HepG2 (cell line): ENCODE results near the gene ARL8A. TPM values are rescaled to one million over a fixed set of nuclear protein-coding genes. Genes with fewer than 3 reads are reported as not detected.
A peak's percentile ranks its signal among the peaks of the same experiment; 100 is the strongest.

Experiments
- ATAC-seq: fragments of 200-7000 bp; cut with Tn5 transposase; 3 replicates; pipeline ENCODE4 v1.9.1; 2020; ENCODE audit warnings: mild to moderate bottlenecking, moderate library complexity
- BruUV-seq: library from RNA; stranded (reverse); fragments of 400-500 nt; replicated peaks from 2 replicates; lab custom pipeline; 2021; lab: Mats Ljungman, UMichigan
- CTCF ChIA-PET: fragments of 300-600 bp; formaldehyde crosslinking; extraction: SDS; loops from one replicate; lab custom pipeline; 2021; ENCODE audit warnings: low total read pairs, inconsistent platforms, low intra/inter-chr PET ratio; lab: Yijun Ruan, JAX
- POLR2A ChIA-PET: fragments of 350-600 bp; sonication (Branson Sonifier 250); formaldehyde crosslinking; loops from one replicate; lab custom pipeline; 2020; ENCODE audit warnings: antibody characterized with exemption, inconsistent platforms; lab: Yijun Ruan, JAX
- DNase-seq: peaks from one replicate; pipeline ENCODE4 v3.0.0-alpha.2; 2015; ENCODE audit warnings: low spot score
- FAIRE-seq: peaks from 3 replicates; lab custom pipeline; 2011; peaks lifted over from hg19 to GRCh38; lab: Jason Lieb, UNC
- H2AFZ ChIP-seq: one replicate; pipeline ENCODE4 v1.6.1; 2011; ENCODE audit warnings: low read length, inconsistent platforms
- H3K27ac ChIP-seq: fragments of 300-600 bp; 3 replicates; pipeline ENCODE4 v1.8.0; 2011; ENCODE audit warnings: mixed run types, mild to moderate bottlenecking, mixed read lengths, low read length, inconsistent platforms; ENCODE audit not compliant: insufficient read depth; ENCODE audit errors: extremely low read length
- H3K27me3 ChIP-seq, 2 experiments: fragments of 200-600 bp in 1 of 2; 2 replicates in 1 of 2; 3 replicates in 1 of 2; pipeline versions ENCODE4 v1.6.0 to v1.8.0; 2011; ENCODE audit warnings: low read length in 2 of 2, mild to moderate bottlenecking in 2 of 2, moderate library complexity in 2 of 2, inconsistent platforms in 1 of 2; ENCODE audit not compliant: insufficient read depth in 2 of 2, control insufficient read depth in 1 of 2
- H3K36me3 ChIP-seq, 2 experiments: fragments of 200-600 bp in 1 of 2; replicated peaks in 1 of 2; 2 replicates in 1 of 2; 3 replicates in 1 of 2; pipeline versions ENCODE4 v1.5.1 to v1.8.0; 2011; ENCODE audit warnings: low read length in 2 of 2, inconsistent platforms in 1 of 2; ENCODE audit not compliant: insufficient read depth in 2 of 2, control insufficient read depth in 1 of 2
- H3K4me1 ChIP-seq: 2 replicates; pipeline ENCODE4 v1.5.1; 2012; ENCODE audit warnings: low read length, inconsistent platforms; ENCODE audit not compliant: insufficient read depth
- H3K4me2 ChIP-seq: 2 replicates; pipeline ENCODE4 v1.6.0; 2011; ENCODE audit warnings: low read depth, low read length, inconsistent platforms
- H3K4me3 ChIP-seq, 3 experiments: fragments of 200-600 bp in 1 of 3; sonication (generic), shearing (Covaris generic) in 1 of 3; replicated peaks in 1 of 3; 2 replicates each; pipeline ENCODE4 v1.5.1; 2011 to 2016; ENCODE audit warnings: low read length in 3 of 3, inconsistent platforms in 2 of 3, low read depth in 2 of 3, mild to moderate bottlenecking in 2 of 3, control low read depth in 1 of 3, mixed read lengths in 1 of 3; ENCODE audit not compliant: insufficient read depth in 1 of 3
- H3K79me2 ChIP-seq: one replicate; pipeline ENCODE4 v1.6.1; 2011; ENCODE audit warnings: low read length, inconsistent platforms; ENCODE audit not compliant: insufficient read depth
- H3K9ac ChIP-seq: 2 replicates; pipeline ENCODE4 v1.6.0; 2011; ENCODE audit warnings: mild to moderate bottlenecking, low read depth, low read length, inconsistent platforms; ENCODE audit not compliant: insufficient read depth
- H3K9me3 ChIP-seq: 2 replicates; pipeline ENCODE4 v1.5.1; 2012; ENCODE audit warnings: mild to moderate bottlenecking, low read length
- H4K20me1 ChIP-seq: 2 replicates; pipeline ENCODE4 v1.6.0; 2011; ENCODE audit warnings: inconsistent platforms, mild to moderate bottlenecking, low read length, moderate library complexity; ENCODE audit not compliant: insufficient read depth
- CBX1 ChIP-seq: IDR thresholded peaks from one replicate; pipeline ENCODE4 v1.6.1; 2016; ENCODE audit warnings: antibody characterized with exemption, low read depth
- CHD2 ChIP-seq: IDR thresholded peaks from 2 replicates; pipeline ENCODE4 v1.6.1; 2011; ENCODE audit warnings: low read depth, low read length, improper control_type of control experiment
- DR1 ChIP-seq: sonication (generic); formaldehyde crosslinking; IDR thresholded peaks from 2 replicates; pipeline ENCODE4 v1.8.0; 2021; ENCODE audit warnings: mild to moderate bottlenecking, missing genetic modification reagents, inconsistent platforms
- HNRNPH1 ChIP-seq: fragments of 200-400 bp; formaldehyde crosslinking; optimal IDR thresholded peaks from 2 replicates; pipeline ENCODE3; 2017; ENCODE audit warnings: mild to moderate bottlenecking, low read depth, low read length
- HOXA5 ChIP-seq: sonication (generic); formaldehyde crosslinking; IDR thresholded peaks from 2 replicates; pipeline ENCODE4 v1.4.0; 2020; ENCODE audit warnings: missing genetic modification reagents
- NFYB ChIP-seq: sonication (generic); formaldehyde crosslinking; IDR thresholded peaks from 2 replicates; pipeline ENCODE4 v1.4.0; 2020; ENCODE audit warnings: missing genetic modification reagents
- NRL ChIP-seq: sonication (generic); formaldehyde crosslinking; IDR thresholded peaks from 2 replicates; pipeline ENCODE4 v1.5.0; 2020; ENCODE audit warnings: missing genetic modification reagents, mild to moderate bottlenecking, moderate library complexity, borderline replicate concordance
- PCBP1 ChIP-seq: fragments of 200-400 bp; formaldehyde crosslinking; IDR thresholded peaks from 2 replicates; pipeline ENCODE4 v1.6.1; 2017; ENCODE audit warnings: mild to moderate bottlenecking, low read depth, low read length, borderline replicate concordance
- PHF8 ChIP-seq: sonication (generic); formaldehyde crosslinking; IDR thresholded peaks from 2 replicates; pipeline ENCODE4 v1.5.0; 2020; ENCODE audit warnings: missing genetic modification reagents
- REXO4 ChIP-seq: sonication (generic); formaldehyde crosslinking; IDR thresholded peaks from 2 replicates; pipeline ENCODE4 v1.8.0; 2022; ENCODE audit warnings: missing genetic modification reagents, mild to moderate bottlenecking, borderline replicate concordance
- RXRB ChIP-seq: IDR thresholded peaks from 2 replicates; pipeline ENCODE4 v1.6.1; 2016; ENCODE audit warnings: borderline replicate concordance, missing genetic modification reagents, missing compliant biosample characterization
- SP140L ChIP-seq: sonication (generic); formaldehyde crosslinking; IDR thresholded peaks from 2 replicates; pipeline ENCODE4 v1.4.0; 2020; ENCODE audit warnings: missing genetic modification reagents, borderline replicate concordance
- SP2 ChIP-seq: sonication (generic); formaldehyde crosslinking; IDR thresholded peaks from 2 replicates; pipeline ENCODE4 v1.5.1; 2020; ENCODE audit warnings: mild to moderate bottlenecking, missing genetic modification reagents
- TARDBP ChIP-seq: sonication (generic); formaldehyde crosslinking; IDR thresholded peaks from 2 replicates; pipeline ENCODE4 v1.8.0; 2022; ENCODE audit warnings: mild to moderate bottlenecking, missing genetic modification reagents
- YEATS4 ChIP-seq: sonication (generic); formaldehyde crosslinking; IDR thresholded peaks from 2 replicates; pipeline ENCODE4 v1.4.0; 2020; ENCODE audit warnings: missing genetic modification reagents, borderline replicate concordance
- ZFAT ChIP-seq: sonication (generic); formaldehyde crosslinking; conservative IDR thresholded peaks from 2 replicates; pipeline ENCODE4 v1.8.1; 2023; ENCODE audit warnings: missing genetic modification reagents, inconsistent platforms
- ZNF160 ChIP-seq: sonication (generic); formaldehyde crosslinking; IDR thresholded peaks from 2 replicates; pipeline ENCODE4 v1.8.0; 2022; ENCODE audit warnings: mild to moderate bottlenecking, inconsistent platforms, missing genetic modification reagents
- ZNF24 ChIP-seq: fragments of 450-650 bp; IDR thresholded peaks from 2 replicates; pipeline ENCODE4 v1.6.1; 2017; ENCODE audit warnings: antibody characterized with exemption, mild to moderate bottlenecking
- ZNF253 ChIP-seq: sonication (generic); formaldehyde crosslinking; IDR thresholded peaks from 2 replicates; pipeline ENCODE4 v1.8.0; 2022; ENCODE audit warnings: mild to moderate bottlenecking, missing genetic modification reagents, borderline replicate concordance
- ZNF343 ChIP-seq: sonication (generic); formaldehyde crosslinking; IDR thresholded peaks from 2 replicates; pipeline ENCODE4 v1.4.0; 2020; ENCODE audit warnings: mild to moderate bottlenecking, missing genetic modification reagents
- ZNF776 ChIP-seq: sonication (generic); formaldehyde crosslinking; IDR thresholded peaks from 2 replicates; pipeline ENCODE4 v1.4.0; 2020; ENCODE audit warnings: mild to moderate bottlenecking, missing genetic modification reagents
- ZNF788 ChIP-seq: sonication (generic); formaldehyde crosslinking; IDR thresholded peaks from 2 replicates; pipeline ENCODE4 v1.5.0; 2020; ENCODE audit warnings: mild to moderate bottlenecking, missing genetic modification reagents, borderline replicate concordance
- WGBS: methylation state at CpG from one replicate; pipeline ENCODE4 v1.1.6; 2017; ENCODE audit warnings: low lambda C conversion rate; 5-methylcytosine and 5-hydroxymethylcytosine counted together
- in situ Hi-C: cut with HindIII; loops from 2 replicates; pipeline ENCODE4 v1.10.0; 2017; ENCODE audit warnings: low pct_unique_long_range_greater_than_20kb; ENCODE audit not compliant: extremely low pct_ligation_motif_present
- intact Hi-C: fragments of 100-400 bp; cut with micrococcal nuclease; formaldehyde crosslinking; loops from one replicate; pipeline ENCODE4 v1.10.0; 2022; ENCODE audit not compliant: unreplicated experiment
- polyA plus RNA-seq, 8 experiments: library from polyadenylated mRNA; depleted of rRNA in 3 of 8; stranded (reverse) in 7 of 8; unstranded in 1 of 8; fragments of >200 nt; fragmentation: Illumina TruSeq in 4 of 8; extraction: Trizol in 4 of 8; gene quantifications; 2 replicates each; pipeline versions ENCODE4 v1.2.1 to v1.2.3, GENCODE V29; 2011 to 2016; ENCODE audit warnings: low read depth in 4 of 8, missing spikeins in 1 of 8, mixed read lengths in 1 of 8; ENCODE audit not compliant: insufficient read depth in 1 of 8
- total RNA-seq, 5 experiments: library from RNA; depleted of rRNA; stranded (reverse); fragments of >200 nt; fragmentation: Illumina TruSeq; extraction: Trizol; gene quantifications; 2 replicates each; pipeline ENCODE4 v1.2.3, GENCODE V29; 2016; ENCODE audit warnings: low read depth in 1 of 5
- TF ChIP-seq, protein P1 (sequence below): sonication (generic); formaldehyde crosslinking; IDR thresholded peaks from 2 replicates; pipeline ENCODE4 v1.8.1; 2023; ENCODE audit warnings: mild to moderate bottlenecking, missing genetic modification reagents

The ARL8A gene
- total and polyA plus RNA-seq, 2 of the 13 experiments (the other 11 are each of a cell fraction or from before 2014, with no cell fraction given): 2.7 to 23.4 TPM

DNA sequence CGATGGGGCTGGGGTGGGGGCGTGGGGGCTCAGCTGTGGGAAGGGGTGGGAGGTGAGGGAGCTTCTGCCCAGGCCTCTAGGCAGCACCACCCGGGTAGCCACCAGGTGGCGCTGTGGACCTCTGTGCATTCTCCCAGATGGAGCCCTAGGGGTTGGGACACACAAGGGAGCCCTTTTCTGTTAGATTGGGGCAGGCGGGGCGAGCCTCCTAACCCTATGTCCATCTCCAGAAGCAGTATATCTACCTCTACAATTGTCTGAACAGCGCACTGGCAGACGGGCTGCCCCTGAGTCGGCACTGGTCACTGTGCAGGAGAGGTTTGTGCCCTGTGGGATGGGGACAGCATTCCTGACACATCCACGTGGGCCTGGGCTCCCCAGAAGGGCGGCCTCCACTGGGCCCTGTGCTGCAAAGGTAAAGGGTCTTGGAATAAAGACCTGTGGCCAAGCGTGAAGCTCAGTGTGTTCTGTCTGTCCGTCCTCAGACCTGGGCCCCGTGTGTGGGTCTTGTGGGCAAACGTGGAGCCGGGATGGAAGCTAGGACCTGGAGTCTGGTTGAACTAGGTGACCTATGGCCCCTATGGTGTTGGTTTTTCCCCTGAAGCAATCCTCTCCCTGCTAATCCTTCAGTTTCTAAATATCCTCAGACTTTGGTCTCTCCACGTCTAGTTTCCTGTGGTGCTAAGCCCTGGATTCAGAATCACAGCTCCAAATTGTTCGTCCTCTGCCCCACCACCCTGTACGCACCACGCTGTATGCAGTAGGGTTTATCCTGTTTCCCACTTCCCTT lies 44.7 kb upstream of the ARL8A start:
- Histone ChIP-seq H3K9me3 (no peaks in the 10 kb centered on the region), H3K4me3 (peak overlapping the region; percentile 50 to 67 (median 52)), H3K27ac (peak overlapping the region; percentile 93), H4K20me1 (0 out of 2 replicates have a peak, but pooled peaks cover 2% of the 10 kb centered on the region), H3K36me3 (no peaks in the 10 kb centered on the region), H3K79me2 (no peaks in the 10 kb centered on the region), H3K9ac (peak overlapping the region; percentile 40; the same call in 1 of the 2 replicates), H3K27me3 (peaks cover 8 to 11% of the 10 kb centered on the region in 2 experiments), H2AFZ (peak overlapping the region; percentile 65), H3K4me1 (peaks cover 52% of the 10 kb centered on the region), H3K4me2 (peak overlapping the region; percentile 79)
- intact Hi-C loops: loop anchor here (2.0 kb wide), 1 partner anchor 530 kb away; no protein-coding TSS in a partner anchor
- ChIA-PET CTCF (interaction anchor here (1.9 kb wide), 1 partner anchor 127 kb away, joined by 15 read pairs; no protein-coding TSS in a partner anchor), POLR2A (interaction anchor here (1.0 to 1.6 kb wide), 4 partner anchors 10 to 180 kb away, joined by 3 to 4 read pairs (median 3); partner anchors contain the start of genes ELF3 and UBE2T)
- BruUV-seq: no TSS peak
- FAIRE-seq (peak; percentile 99), DNase-seq (peak; percentile 83), ATAC-seq (peak; percentile 71)
- in situ Hi-C loops: loop anchor here (5.0 kb wide), 1 partner anchor 128 kb away; no protein-coding TSS in a partner anchor
- 0% methylated on average over 10 of the region's 20 CpGs for WGBS
- TF ChIP-seq PHF8 (CRISPR knock-in tag): peak; percentile 35; the same call in 1 of the 2 replicates
- TF ChIP-seq HOXA5: 0 out of 2 replicates have a peak, but pooled peaks have one; percentile 26
- 0 out of 2 replicates have a peak, but pooled peaks have one; percentile 38 for TF ChIP-seq ZNF788 (CRISPR knock-in tag)
- TF ChIP-seq ZNF776 (CRISPR knock-in tag): peak; percentile 38; the same call in 1 of the 2 replicates
- no peak for TF ChIP-seq CBX1
- no peak for TF ChIP-seq NFYB (CRISPR knock-in tag)
- 0 out of 2 replicates have a peak, but pooled peaks have one; percentile 34 for TF ChIP-seq NRL (CRISPR knock-in tag)
- TF ChIP-seq DR1 (CRISPR knock-in tag): 0 out of 2 replicates have a peak, but pooled peaks have one; percentile 24
- peak; percentile 66 for TF ChIP-seq YEATS4
- TF ChIP-seq SP140L (CRISPR knock-in tag): no peak
- TF ChIP-seq ZFAT (CRISPR knock-in tag): no peak
- TF ChIP-seq ZNF253 (CRISPR knock-in tag): no peak
- TF ChIP-seq RXRB (CRISPR knock-in tag): peak; percentile 23; the same call in 1 of the 2 replicates
- TF ChIP-seq, protein P1, sequence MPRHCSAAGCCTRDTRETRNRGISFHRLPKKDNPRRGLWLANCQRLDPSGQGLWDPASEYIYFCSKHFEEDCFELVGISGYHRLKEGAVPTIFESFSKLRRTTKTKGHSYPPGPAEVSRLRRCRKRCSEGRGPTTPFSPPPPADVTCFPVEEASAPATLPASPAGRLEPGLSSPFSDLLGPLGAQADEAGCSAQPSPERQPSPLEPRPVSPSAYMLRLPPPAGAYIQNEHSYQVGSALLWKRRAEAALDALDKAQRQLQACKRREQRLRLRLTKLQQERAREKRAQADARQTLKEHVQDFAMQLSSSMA (CRISPR knock-in tag): 0 out of 2 replicates have a peak, but pooled peaks have one; percentile 27
- TF ChIP-seq ZNF343 (CRISPR knock-in tag): no peak
- no peak for TF ChIP-seq CHD2
- no peak for TF ChIP-seq HNRNPH1
- TF ChIP-seq TARDBP (CRISPR knock-in tag): no peak
- TF ChIP-seq SP2 (CRISPR knock-in tag): no peak
- 0 out of 2 replicates have a peak, but pooled peaks have one; percentile 54 for TF ChIP-seq ZNF160
- no peak for TF ChIP-seq ZNF24
- TF ChIP-seq PCBP1: peak; percentile 74; the same call in 1 of the 2 replicates
- TF ChIP-seq REXO4 (CRISPR knock-in tag): no peak
